KMS-11 (cell line): ENCODE results near the gene EIF1.

Experiments used
- H2AFZ ChIP-seq: fragments of 200-600 bp; sonication (generic); 2 replicates; pipeline ENCODE4 v1.6.1; 2016; ENCODE audit warnings: antibody characterized with exemption, mixed run types, low read depth
- H3K27ac ChIP-seq: fragments of 200-600 bp; sonication (generic); 2 replicates; pipeline ENCODE4 v1.6.1; 2016; ENCODE audit warnings: mild to moderate bottlenecking, mixed run types
- H3K27me3 ChIP-seq: fragments of 200-600 bp; sonication (generic); 2 replicates; pipeline ENCODE4 v1.6.1; 2017; ENCODE audit warnings: mild to moderate bottlenecking, low read depth, mixed run types, moderate library complexity; ENCODE audit not compliant: insufficient read depth
- H3K36me3 ChIP-seq: fragments of 200-600 bp; sonication (generic); 2 replicates; pipeline ENCODE4 v1.6.1; 2017; ENCODE audit warnings: mild to moderate bottlenecking, mixed run types; ENCODE audit not compliant: insufficient read depth
- H3K4me1 ChIP-seq: fragments of 200-600 bp; sonication (generic); 2 replicates; pipeline ENCODE4 v1.6.1; 2016; ENCODE audit warnings: mild to moderate bottlenecking, low read depth, mixed run types; ENCODE audit not compliant: poor library complexity, severe bottlenecking
- H3K4me2 ChIP-seq: fragments of 200-600 bp; sonication (generic); 2 replicates; pipeline ENCODE4 v1.7.0; 2016; ENCODE audit warnings: mild to moderate bottlenecking, mixed run types
- H3K4me3 ChIP-seq: fragments of 200-600 bp; sonication (generic); IDR thresholded peaks from 2 replicates; pipeline ENCODE4 v1.6.1; 2017; ENCODE audit warnings: low read depth, low read length, mixed read lengths; ENCODE audit not compliant: insufficient read depth
- H3K79me2 ChIP-seq: fragments of 200-600 bp; sonication (generic); 2 replicates; pipeline ENCODE4 v1.6.1; 2016; ENCODE audit warnings: low read depth, mixed run types; ENCODE audit not compliant: insufficient read depth
- H3K9ac ChIP-seq: fragments of 200-600 bp; sonication (generic); 2 replicates; pipeline ENCODE4 v1.6.1; 2016; ENCODE audit warnings: mild to moderate bottlenecking, mixed run types
- H4K20me1 ChIP-seq: fragments of 200-600 bp; sonication (generic); 2 replicates; pipeline ENCODE4 v1.6.1; 2016; ENCODE audit warnings: mild to moderate bottlenecking, mixed run types; ENCODE audit not compliant: insufficient read depth
- TF ChIP-seq, protein P1 (sequence below): fragments of 200-600 bp; sonication (generic); conservative IDR thresholded peaks from 2 replicates; pipeline ENCODE4 v1.6.1; 2017; ENCODE audit warnings: low read depth, mild to moderate bottlenecking, antibody characterized with exemption, low read length, moderate library complexity, mixed read lengths

The EIF1 gene

DNA sequence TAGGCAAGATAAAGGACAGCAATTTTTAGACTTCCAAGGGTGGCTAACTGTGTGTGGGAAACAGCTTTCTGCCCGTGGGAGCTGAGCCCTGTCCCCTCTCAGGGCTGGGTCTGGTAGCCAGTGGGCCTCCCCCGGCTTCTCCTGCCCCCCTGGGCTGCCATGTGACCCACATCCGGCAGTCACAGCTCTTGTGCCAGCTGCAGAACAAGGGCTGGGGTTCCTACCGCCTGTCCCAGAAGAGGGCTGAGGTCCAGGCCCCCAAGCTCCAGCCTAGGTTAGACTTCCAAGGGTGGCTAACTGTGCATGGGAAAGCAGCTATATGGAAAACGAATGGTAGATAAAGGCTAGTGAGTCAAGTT lies 29.6 kb downstream of the EIF1 start:
- TF ChIP-seq, protein P1, sequence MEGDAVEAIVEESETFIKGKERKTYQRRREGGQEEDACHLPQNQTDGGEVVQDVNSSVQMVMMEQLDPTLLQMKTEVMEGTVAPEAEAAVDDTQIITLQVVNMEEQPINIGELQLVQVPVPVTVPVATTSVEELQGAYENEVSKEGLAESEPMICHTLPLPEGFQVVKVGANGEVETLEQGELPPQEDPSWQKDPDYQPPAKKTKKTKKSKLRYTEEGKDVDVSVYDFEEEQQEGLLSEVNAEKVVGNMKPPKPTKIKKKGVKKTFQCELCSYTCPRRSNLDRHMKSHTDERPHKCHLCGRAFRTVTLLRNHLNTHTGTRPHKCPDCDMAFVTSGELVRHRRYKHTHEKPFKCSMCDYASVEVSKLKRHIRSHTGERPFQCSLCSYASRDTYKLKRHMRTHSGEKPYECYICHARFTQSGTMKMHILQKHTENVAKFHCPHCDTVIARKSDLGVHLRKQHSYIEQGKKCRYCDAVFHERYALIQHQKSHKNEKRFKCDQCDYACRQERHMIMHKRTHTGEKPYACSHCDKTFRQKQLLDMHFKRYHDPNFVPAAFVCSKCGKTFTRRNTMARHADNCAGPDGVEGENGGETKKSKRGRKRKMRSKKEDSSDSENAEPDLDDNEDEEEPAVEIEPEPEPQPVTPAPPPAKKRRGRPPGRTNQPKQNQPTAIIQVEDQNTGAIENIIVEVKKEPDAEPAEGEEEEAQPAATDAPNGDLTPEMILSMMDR, result no peak
- H3K4me1 ChIP-seq, result no peaks in the 10 kb centered on the region

DNA sequence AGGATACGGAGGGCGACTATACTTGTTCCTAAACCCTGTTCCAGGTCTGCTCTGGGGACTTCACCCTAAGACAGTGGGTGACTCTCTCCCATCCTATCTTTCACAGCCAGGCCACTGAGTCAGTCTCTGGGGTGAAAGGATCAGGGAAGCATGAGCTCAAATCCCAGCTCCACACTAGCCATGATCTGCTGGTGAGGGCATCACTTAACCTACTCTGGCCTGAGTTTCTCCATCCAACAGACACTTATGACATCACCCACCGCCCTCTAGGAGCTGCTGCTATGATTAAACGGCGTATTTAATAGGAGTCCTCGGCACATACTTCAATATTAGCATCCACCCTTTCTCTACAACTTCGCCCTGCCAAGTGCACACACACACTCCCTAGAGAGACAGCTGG lies 33.5 kb downstream of the EIF1 start:
- H3K4me1 ChIP-seq, result no peaks in the 10 kb centered on the region
- TF ChIP-seq, protein P1, result no peak
- H3K79me2 ChIP-seq, result no peaks in the 10 kb centered on the region
- H3K4me3 ChIP-seq, result no peak overlapping the region
- no peak overlapping the region for H2AFZ ChIP-seq
- H4K20me1 ChIP-seq, result no peaks in the 10 kb centered on the region
- no peak overlapping the region for H3K9ac ChIP-seq
- no peak overlapping the region for H3K27ac ChIP-seq
- no peaks in the 10 kb centered on the region for H3K27me3 ChIP-seq
- H3K36me3 ChIP-seq, result no peaks in the 10 kb centered on the region
- no peak overlapping the region for H3K4me2 ChIP-seq

More for the DNA sequence above, 29.6 kb downstream of the EIF1 start:
- no peaks in the 10 kb centered on the region for H3K36me3 ChIP-seq
- H4K20me1 ChIP-seq, result no peaks in the 10 kb centered on the region
- H3K27ac ChIP-seq, result no peak overlapping the region
- H2AFZ ChIP-seq, result no peak overlapping the region
- H3K4me2 ChIP-seq, result no peak overlapping the region
- H3K27me3 ChIP-seq, result peaks cover 2% of the 10 kb centered on the region; the same call in 1 of the 2 replicates
- no peak overlapping the region for H3K4me3 ChIP-seq
- H3K79me2 ChIP-seq, result no peaks in the 10 kb centered on the region
- H3K9ac ChIP-seq, result no peak overlapping the region

DNA sequence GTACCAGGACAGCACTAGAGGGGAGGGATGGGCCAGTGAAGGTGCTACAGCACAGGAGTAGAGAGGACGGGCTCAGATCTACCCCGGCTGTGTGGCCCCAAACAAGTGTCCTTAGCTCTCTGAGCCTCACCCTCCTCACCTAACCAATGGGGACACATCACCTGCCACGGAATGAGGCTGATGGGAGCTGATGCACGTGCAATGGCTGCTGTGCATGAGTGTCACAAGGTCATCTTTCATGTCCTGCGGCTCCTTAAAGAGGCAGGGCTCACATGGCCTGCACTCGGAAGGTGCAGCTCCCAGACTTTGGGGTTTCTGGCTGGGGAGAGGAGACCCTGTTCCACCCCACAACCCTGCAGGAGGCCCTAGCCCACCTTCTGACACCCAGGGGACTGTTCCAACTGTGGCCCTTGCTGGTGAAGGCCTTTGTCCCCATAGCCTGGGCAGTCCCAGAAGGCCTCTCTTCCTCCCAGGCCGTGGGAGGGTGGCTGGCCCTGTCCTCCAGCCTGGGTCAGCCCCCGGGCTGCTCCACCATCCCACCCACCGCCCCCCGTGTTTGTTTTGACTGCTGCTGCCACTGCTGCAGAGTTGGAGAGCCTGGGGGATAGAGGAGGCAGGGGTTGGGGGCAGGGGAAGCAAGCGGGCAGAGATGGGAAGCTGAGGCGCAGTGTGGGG lies 35.3 kb downstream of the EIF1 start:
- Histone ChIP-seq H3K9ac (no peak overlapping the region), H4K20me1 (no peaks in the 10 kb centered on the region), H3K27me3 (no peaks in the 10 kb centered on the region), H2AFZ (no peak overlapping the region), H3K79me2 (no peaks in the 10 kb centered on the region), H3K4me3 (no peak overlapping the region), H3K4me1 (no peaks in the 10 kb centered on the region), H3K27ac (no peak overlapping the region), H3K36me3 (no peaks in the 10 kb centered on the region), H3K4me2 (no peak overlapping the region)
- TF ChIP-seq, protein P1, result no peak

DNA sequence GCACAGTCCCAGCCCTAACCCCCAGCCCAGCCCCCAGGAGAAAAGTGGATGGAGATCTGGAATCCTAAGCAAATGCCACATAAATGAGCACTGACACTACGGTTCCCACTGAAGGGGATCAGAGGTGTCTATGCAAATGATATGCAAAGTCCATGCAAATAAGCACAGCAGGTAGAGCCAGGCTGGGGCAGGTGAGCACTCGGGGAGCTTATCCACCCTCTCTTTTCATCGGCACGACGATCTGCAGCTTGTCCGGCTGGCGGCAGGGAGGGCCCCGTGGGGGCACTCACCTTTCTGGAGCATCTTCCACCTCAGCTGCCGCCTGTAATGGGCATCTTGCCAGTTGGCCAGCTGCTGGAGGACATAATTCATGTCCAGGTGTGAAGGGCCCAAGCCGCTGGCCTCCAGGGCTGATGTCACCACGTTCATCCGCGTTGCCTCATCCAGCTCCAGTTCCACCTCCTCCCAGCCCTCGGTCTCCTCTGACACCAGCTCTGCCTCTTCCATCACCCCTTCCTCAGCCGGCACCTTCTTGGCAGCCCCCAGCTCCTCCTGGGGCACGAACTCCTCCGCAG lies 35.9 kb downstream of the EIF1 start:
- H4K20me1 ChIP-seq, result no peaks in the 10 kb centered on the region
- H3K4me3 ChIP-seq, result no peak overlapping the region
- TF ChIP-seq, protein P1, result no peak
- H3K4me1 ChIP-seq, result no peaks in the 10 kb centered on the region
- H3K79me2 ChIP-seq, result no peaks in the 10 kb centered on the region
- H3K36me3 ChIP-seq, result no peaks in the 10 kb centered on the region
- H3K4me2 ChIP-seq, result no peak overlapping the region
- no peak overlapping the region for H3K9ac ChIP-seq
- no peak overlapping the region for H2AFZ ChIP-seq
- no peaks in the 10 kb centered on the region; the same call in 1 of the 2 replicates for H3K27me3 ChIP-seq
- H3K27ac ChIP-seq, result no peak overlapping the region
